SK-N-SH treated with all-trans-retinoic acid at 6 μM for 48 hours (cell line): ENCODE measurements around the gene GPRC5A.

ENCODE experiments used
- ATAC-seq: fragments of 200-7000 bp; cut with Tn5 transposase; 3 replicates; pipeline ENCODE4 v1.9.1; 2020; ENCODE audit warnings: mild to moderate bottlenecking, moderate library complexity
- BACH2 ChIP-seq: fragments of 250-450 bp; sonication (Bioruptor Pico); IDR thresholded peaks from 2 replicates; pipeline ENCODE4 v1.9.0; 2021; ENCODE audit warnings: mild to moderate bottlenecking, borderline replicate concordance
- CREB5 ChIP-seq: fragments of 250-450 bp; sonication (Bioruptor Pico); IDR thresholded peaks from 2 replicates; pipeline ENCODE4 v1.5.1; 2020; ENCODE audit warnings: low read depth, mild to moderate bottlenecking, moderate library complexity
- CSDC2 ChIP-seq: fragments of 250-450 bp; sonication (Bioruptor Pico); IDR thresholded peaks from 2 replicates; pipeline ENCODE4 v1.5.0; 2020; ENCODE audit warnings: mild to moderate bottlenecking, moderate library complexity
- ESRRG ChIP-seq: fragments of 250-450 bp; sonication (Bioruptor Pico); IDR thresholded peaks from 2 replicates; pipeline ENCODE4 v1.6.1; 2021; ENCODE audit warnings: mild to moderate bottlenecking
- GLIS3 ChIP-seq: fragments of 250-450 bp; sonication (Bioruptor Pico); IDR thresholded peaks from 2 replicates; pipeline ENCODE4 v1.5.0; 2020; ENCODE audit warnings: mild to moderate bottlenecking, moderate library complexity
- ISL1 ChIP-seq: fragments of 250-450 bp; sonication (Bioruptor Pico); IDR thresholded peaks from 2 replicates; pipeline ENCODE4 v2.1.2; 2022; ENCODE audit warnings: mild to moderate bottlenecking, moderate library complexity
- OSR1 ChIP-seq: fragments of 250-450 bp; sonication (Bioruptor Pico); IDR thresholded peaks from 2 replicates; pipeline ENCODE4 v1.8.0; 2022; ENCODE audit warnings: moderate library complexity, mild to moderate bottlenecking, inconsistent platforms
- PATZ1 ChIP-seq: fragments of 250-450 bp; sonication (Bioruptor Pico); IDR thresholded peaks from 2 replicates; pipeline ENCODE4 v1.8.0; 2020; ENCODE audit warnings: mild to moderate bottlenecking, moderate library complexity, borderline replicate concordance
- POU6F1 ChIP-seq: fragments of 250-450 bp; sonication (Bioruptor Pico); IDR thresholded peaks from 2 replicates; pipeline ENCODE4 v1.8.0; 2021; ENCODE audit warnings: low read depth, mild to moderate bottlenecking, moderate library complexity, borderline replicate concordance
- PPARA ChIP-seq: fragments of 250-450 bp; sonication (Bioruptor Pico); IDR thresholded peaks from 2 replicates; pipeline ENCODE4 v1.5.0; 2020; ENCODE audit warnings: mild to moderate bottlenecking, borderline replicate concordance
- RARB ChIP-seq: fragments of 250-450 bp; sonication (Bioruptor Pico); IDR thresholded peaks from 2 replicates; pipeline ENCODE4 v1.8.0; 2021; ENCODE audit warnings: mild to moderate bottlenecking, moderate library complexity
- SNAI2 ChIP-seq: fragments of 250-450 bp; sonication (Bioruptor Pico); IDR thresholded peaks from 2 replicates; pipeline ENCODE4 v1.5.0; 2020; ENCODE audit warnings: mild to moderate bottlenecking, moderate library complexity
- TOX ChIP-seq: fragments of 250-450 bp; sonication (Bioruptor Pico); IDR thresholded peaks from 2 replicates; pipeline ENCODE4 v1.8.0; 2021; ENCODE audit warnings: mild to moderate bottlenecking, moderate library complexity, borderline replicate concordance
- TSHZ2 ChIP-seq: fragments of 250-450 bp; sonication (Bioruptor Pico); IDR thresholded peaks from 2 replicates; pipeline ENCODE4 v1.5.0; 2020; ENCODE audit warnings: mild to moderate bottlenecking, moderate library complexity
- ZC3H10 ChIP-seq: fragments of 250-450 bp; sonication (Bioruptor Pico); IDR thresholded peaks from 2 replicates; pipeline ENCODE4 v1.5.1; 2021; ENCODE audit warnings: mild to moderate bottlenecking, moderate library complexity
- ZFP3 ChIP-seq: fragments of 250-450 bp; sonication (Bioruptor Pico); IDR thresholded peaks from 2 replicates; pipeline ENCODE4 v1.5.0; 2020; ENCODE audit warnings: mild to moderate bottlenecking, moderate library complexity
- ZFP30 ChIP-seq: fragments of 450-650 bp; formaldehyde crosslinking; IDR thresholded peaks from 2 replicates; pipeline ENCODE4 v1.5.0; 2022; ENCODE audit warnings: mild to moderate bottlenecking, moderate library complexity
- ZNF565 ChIP-seq: fragments of 450-650 bp; formaldehyde crosslinking; conservative IDR thresholded peaks from 2 replicates; pipeline ENCODE4 v1.5.0; 2020; ENCODE audit warnings: low read depth, mild to moderate bottlenecking, moderate library complexity
- ZNF8 ChIP-seq: fragments of 450-650 bp; formaldehyde crosslinking; IDR thresholded peaks from 2 replicates; pipeline ENCODE4 v1.5.0; 2020; ENCODE audit warnings: mild to moderate bottlenecking, moderate library complexity

The GPRC5A gene

GRCh38 chr12:12933742-12934141, 42.4 kb downstream of the GPRC5A start (continued):
- no peak for TF ChIP-seq PATZ1

GRCh38 chr12:12934556-12934955, 43.2 kb downstream of the GPRC5A start:
- ATAC-seq, result no peak
- no peak for TF ChIP-seq ZNF565
- TF ChIP-seq POU6F1 (CRISPR knock-in tag), result no peak
- TF ChIP-seq BACH2, result no peak
- no peak for TF ChIP-seq ZC3H10 (CRISPR knock-in tag)
- TF ChIP-seq ESRRG (CRISPR knock-in tag), result no peak
- TF ChIP-seq PATZ1, result no peak
- TF ChIP-seq TOX (CRISPR knock-in tag), result no peak
- no peak for TF ChIP-seq RARB
- no peak for TF ChIP-seq CSDC2 (CRISPR knock-in tag)

- ATAC-seq, result no peak
- TF ChIP-seq TSHZ2 (CRISPR knock-in tag), result no peak
- TF ChIP-seq CSDC2 (CRISPR knock-in tag), result no peak
- no peak for TF ChIP-seq RARB
- TF ChIP-seq SNAI2, result no peak
- no peak for TF ChIP-seq GLIS3 (CRISPR knock-in tag)
- TF ChIP-seq ISL1 (CRISPR knock-in tag), result no peak
Measured at GRCh38 chr12:12936983-12937491, 45.7 kb downstream of the GPRC5A start.

GRCh38 chr12:12938541-12938940, 47.2 kb downstream of the GPRC5A start:
- ATAC-seq, result no peak
- no peak for TF ChIP-seq TSHZ2 (CRISPR knock-in tag)
- no peak for TF ChIP-seq OSR1
- TF ChIP-seq POU6F1 (CRISPR knock-in tag), result no peak
- no peak for TF ChIP-seq PATZ1
- TF ChIP-seq ZFP30 (CRISPR knock-in tag), result no peak
- TF ChIP-seq PPARA, result no peak
- no peak for TF ChIP-seq TOX (CRISPR knock-in tag)
- TF ChIP-seq CSDC2 (CRISPR knock-in tag), result no peak
- TF ChIP-seq CREB5 (CRISPR knock-in tag), result no peak
- TF ChIP-seq BACH2, result no peak
- TF ChIP-seq ESRRG (CRISPR knock-in tag), result no peak
- TF ChIP-seq ZFP3, result no peak
- TF ChIP-seq ZNF8 (CRISPR knock-in tag), result no peak
- TF ChIP-seq, all 23 proteins: peak for 0
